ACHN (cell line): Measurements from ENCODE around the gene PPP1R12A.
"Not testable (repeated sequence)": the region's sequence is repeated elsewhere in the genome, so short reads cannot be mapped to it uniquely, and the experiment has no call there.

ENCODE experiments used
- DNase-seq: peaks from one replicate; pipeline ENCODE4 v3.0.0-alpha.2; 2015
- in situ Hi-C: cut with HindIII; loops from 2 replicates; pipeline ENCODE4 v1.10.0; 2017; ENCODE audit warnings: low sequenced_read_pairs, low pct_ligation_motif_present, low pct_unique_long_range_greater_than_20kb

PPP1R12A gene

GRCh38 chr12:79908366-79908765 is 26.5 kb downstream of the PPP1R12A start:
- in situ Hi-C loops: no loop called here
- no peak for DNase-seq

- DNase-seq: no peak
- in situ Hi-C loops: no loop called here
Observed at GRCh38 chr12:79901506-79901905, 33.4 kb downstream of the PPP1R12A start.

GRCh38 chr12:79900951-79901350 is 33.9 kb downstream of the PPP1R12A start:
- in situ Hi-C loops: no loop called here
- no peak for DNase-seq

DNA sequence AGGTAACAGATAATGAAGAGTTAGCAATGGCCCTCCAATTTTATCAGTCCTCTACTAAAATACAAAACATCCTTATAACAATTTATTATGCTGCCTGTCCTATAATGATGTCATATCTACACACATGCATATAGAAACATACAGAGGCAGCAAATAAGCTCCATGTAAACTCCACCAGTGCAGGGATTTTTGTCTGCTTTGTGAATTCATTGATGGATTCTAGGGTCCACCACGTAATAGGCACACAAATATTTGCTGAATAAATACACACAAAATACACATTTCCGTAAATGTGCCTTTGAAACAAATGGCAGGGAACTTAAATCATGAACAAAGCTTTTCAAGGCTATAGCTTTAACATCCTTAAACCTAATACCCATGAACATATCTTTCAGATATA is 34.7 kb downstream of the PPP1R12A start:
- in situ Hi-C loops: no loop called here
- DNase-seq: no peak

DNA sequence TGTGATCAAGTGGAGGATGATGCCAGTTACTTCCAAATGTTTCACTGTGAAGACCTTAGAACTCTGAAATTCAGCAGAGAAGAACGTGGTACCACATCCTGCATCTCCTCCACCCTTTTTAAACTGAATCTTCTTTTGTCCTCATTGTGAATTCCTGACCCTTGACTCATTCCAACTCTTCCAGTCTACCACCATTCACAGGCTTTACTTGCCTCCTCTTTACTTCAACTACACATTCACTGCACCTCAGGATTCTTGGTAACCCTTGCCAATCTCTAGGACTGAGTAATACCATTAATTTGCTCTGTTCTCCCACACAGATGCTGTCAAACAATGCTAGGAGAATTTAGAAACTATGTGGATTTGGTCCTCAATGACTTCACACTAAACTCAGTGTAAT is 37.3 kb downstream of the PPP1R12A start:
- in situ Hi-C loops: no loop called here
- peak; percentile 97 for DNase-seq

DNA sequence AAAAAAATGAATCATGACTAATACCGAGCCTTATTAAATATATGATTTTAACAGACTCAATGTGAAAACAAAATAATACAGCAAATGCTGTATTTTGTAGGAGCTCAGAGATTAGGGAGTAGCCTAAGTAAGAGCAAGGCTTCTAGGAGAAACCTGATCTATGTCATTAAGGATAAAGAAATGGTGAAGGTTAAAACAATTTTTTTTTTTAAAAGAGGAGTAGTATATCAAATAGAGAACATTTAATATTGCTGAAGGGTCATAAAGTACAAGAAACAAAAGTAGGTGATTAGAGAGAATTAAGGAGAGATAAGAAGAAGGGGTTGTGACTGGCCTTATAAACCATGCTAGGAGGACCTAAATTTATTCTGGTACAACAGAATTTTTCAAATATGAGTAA is 39.1 kb downstream of the PPP1R12A start:
- in situ Hi-C loops: no loop called here
- no peak for DNase-seq

DNA sequence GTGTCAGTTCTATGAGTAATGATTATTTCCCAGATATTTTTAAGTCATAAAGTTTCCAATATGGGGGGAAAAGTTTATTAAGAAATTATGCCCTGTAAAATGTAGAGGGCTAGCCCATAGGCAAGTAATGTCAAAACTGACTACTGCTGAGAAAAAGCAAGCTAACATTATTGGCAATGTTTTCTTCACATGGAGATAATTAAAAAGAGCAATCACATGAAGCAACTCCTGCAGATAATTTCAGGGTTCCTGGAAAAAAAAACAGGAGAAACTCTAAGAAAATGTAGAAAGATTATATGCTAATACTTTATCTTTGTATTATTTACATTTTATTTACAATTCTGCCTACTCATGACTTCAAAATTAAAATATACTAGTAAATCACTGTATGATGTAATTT is 39.8 kb downstream of the PPP1R12A start:
- DNase-seq: no peak
- in situ Hi-C loops: no loop called here

GRCh38 chr12:79891506-79892162 is 43.3 kb downstream of the PPP1R12A start:
- DNase-seq: no peak
- in situ Hi-C loops: no loop called here

DNA sequence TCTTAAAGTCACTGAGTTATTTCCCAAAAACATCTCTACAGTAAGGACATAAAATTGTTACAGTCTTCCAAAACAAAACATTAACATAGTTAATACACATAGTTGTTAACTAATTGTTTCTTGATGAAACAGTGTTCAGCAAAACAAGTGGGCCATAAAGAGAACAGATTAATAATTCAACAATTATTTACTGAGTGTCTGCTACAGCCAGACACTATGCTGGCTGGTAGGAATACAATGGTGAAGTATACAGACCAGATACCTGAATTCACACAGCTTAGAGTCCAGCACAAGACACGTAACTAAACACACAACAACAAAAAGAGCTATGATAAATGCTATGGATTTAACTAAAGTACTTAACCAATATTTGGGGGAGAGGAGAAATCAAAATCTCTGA is 47.0 kb downstream of the PPP1R12A start:
- in situ Hi-C loops: no loop called here
- no peak for DNase-seq

DNA sequence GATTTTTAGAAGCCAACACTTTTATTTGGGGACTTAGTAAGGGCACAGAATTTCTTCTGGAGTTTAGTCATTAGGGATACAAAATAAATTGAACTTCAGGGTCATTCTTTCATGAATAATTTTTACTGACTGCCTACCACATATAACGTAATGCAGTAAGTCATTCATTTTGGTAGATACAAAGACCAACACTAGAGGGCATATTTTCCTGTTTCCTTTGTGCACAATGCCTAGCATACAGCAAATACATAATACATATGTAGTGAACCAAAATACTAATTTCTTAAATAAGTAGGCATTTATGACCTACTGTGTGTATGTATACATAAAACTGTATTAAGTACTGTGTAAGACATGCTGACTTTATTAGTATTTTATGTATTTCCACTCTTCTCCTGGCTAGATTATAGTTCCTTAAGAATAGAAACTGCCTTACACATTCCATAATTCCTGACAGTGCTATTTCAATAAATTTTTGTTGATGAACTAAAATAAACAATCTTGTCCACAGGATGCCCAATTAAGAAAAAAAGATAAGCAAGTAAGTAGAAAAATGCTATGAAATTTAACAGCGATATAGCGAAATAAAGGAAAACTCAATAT is 47.9 kb downstream of the PPP1R12A start:
- in situ Hi-C loops: no loop called here
- peak; percentile 80 for DNase-seq

- no peak for DNase-seq
- in situ Hi-C loops: no loop called here
Observed at GRCh38 chr12:79885911-79886490, 48.9 kb downstream of the PPP1R12A start.

DNA sequence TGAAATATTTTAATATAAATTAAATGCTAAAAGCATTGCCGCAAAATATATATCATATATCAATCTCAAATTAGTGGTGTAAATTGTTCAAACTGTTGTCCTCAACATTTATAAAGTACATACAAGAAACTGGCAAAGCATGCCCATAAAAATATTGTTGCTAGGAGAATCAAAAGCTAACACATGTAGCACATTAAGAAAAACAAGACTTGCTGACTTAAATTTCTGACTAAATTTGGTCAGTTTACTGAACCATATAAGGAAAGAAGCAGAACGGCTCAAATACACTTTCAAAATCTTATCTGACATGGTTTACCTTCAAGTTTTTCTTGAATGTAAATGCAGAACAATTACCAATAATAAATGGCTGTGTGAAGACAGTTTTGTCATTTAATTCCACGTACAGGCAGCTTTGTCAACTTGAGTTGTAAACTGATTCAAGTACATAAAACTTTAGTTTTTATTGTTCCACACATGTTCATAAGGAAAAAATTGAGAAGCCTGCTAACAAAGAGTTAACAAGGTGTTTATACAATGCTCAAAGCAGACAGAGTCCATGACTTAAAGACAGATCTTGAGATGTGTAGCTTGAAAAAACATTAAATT is 50.4 kb downstream of the PPP1R12A start:
- in situ Hi-C loops: no loop called here
- DNase-seq: no peak

DNA sequence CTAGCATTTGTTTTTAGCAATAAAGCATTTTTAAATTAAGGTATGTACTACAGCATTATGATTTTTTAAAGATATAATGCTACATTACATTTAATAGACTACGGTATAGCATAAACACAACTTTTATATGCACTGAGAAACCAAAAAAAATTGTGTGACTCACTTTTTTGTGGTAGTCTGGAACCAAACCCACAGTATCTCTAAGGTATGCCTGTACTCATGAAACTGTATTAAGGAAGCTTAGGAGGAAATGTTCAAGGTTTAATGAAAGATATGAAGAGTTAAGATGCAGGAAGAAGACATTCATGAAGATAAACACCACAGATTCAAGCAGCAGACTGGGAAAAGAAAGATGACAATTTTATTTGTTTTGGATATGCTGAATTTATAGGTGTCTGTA is 51.7 kb downstream of the PPP1R12A start:
- DNase-seq: no peak
- in situ Hi-C loops: no loop called here

DNA sequence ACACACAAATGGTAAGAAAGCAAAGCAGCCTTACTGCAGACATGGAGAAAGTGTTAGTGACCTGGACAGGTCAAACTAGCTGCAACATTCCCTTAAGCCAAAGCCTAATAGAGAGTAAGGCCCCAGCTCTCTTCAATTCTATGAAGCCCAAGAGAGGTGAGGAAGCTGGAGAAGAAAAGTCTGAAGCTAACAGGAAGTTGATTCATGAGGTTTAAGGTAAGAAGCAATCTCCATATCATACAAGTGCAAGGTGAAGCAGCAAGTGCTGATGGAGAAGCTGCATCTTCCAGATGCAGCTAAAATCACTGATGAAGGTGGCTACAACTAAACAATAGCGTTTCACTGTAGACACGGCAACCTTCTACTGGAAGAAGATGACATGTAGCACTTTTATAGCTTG is 53.5 kb downstream of the PPP1R12A start:
- DNase-seq: no peak
- in situ Hi-C loops: no loop called here

DNA sequence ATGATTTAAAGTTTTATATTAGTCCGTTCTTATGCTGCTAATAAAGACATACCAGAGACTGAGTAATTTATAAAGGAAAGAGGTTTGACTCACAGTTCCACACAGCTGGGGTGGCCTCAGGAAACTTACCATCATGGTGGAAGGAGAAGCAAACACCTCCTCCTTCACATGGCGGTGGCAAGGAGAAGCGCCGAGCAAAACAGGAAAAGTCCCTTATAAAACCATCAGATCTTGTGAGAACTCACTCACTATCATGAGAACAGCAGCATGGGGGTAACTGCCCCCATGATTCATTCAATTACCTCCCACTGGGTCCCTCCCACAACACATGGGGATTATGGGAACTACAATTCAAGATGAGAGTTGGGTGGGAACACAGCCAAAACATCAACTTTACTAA is 56.4 kb downstream of the PPP1R12A start:
- in situ Hi-C loops, DNase-seq: not testable (repeated sequence)

DNA sequence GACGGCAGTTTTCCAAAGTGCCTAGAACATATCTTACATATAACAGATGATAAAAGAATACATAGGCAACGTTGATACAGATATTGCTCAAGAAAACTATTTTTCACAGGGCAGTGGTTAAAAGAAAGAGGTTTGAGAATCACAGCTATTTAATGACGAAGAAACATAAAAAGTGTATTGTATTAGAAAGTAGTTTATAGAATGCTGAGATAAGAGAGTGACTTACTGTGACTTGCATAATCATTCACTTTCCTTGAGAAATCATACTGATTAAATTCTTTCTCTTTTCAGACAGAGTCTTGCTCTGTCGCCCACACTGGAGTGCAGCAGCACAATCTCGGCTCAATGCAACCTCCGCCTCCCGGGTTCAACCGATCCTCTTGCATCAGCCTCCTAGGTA is 57.7 kb downstream of the PPP1R12A start:
- in situ Hi-C loops: no loop called here
- DNase-seq: no peak

DNA sequence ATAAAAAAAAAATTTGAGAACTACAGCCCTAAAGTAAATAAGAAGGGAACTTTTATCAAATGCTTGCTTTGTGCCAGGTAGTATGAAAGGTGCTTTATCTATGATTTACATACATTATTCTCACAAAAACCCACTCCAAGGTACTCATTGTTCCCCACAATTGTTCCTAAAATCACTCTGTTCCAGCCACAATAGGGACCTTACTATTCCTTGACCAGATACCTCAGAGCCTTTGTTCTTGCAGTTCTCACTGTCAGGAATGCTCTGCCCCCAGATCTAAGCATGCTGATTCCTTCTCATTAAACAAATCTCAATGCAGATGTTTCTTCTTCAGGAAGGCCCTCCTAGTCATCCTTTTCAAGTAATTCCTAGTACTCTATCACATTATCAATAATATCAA is 60.2 kb downstream of the PPP1R12A start:
- DNase-seq: no peak
- in situ Hi-C loops: no loop called here

GRCh38 chr12:79873201-79873600 is 61.7 kb downstream of the PPP1R12A start:
- in situ Hi-C loops: no loop called here

DNA sequence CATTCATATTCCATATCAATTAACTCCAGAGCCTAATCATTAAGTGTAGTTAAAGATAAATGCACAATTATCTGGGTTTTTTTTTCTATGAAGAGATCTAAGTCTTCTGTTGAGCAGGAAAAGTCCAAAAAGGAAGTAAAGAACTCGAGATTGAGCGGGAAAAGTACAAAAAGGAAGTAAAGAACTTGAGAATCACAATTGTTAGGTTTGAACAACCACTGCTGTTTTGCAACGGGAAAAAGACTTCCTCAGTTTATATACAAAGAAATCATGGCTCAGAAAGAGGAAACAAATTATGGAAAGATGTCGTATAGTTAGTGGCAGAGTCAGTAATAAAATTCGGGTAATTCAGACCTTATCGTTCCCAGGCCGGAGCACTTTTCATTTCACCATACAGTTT is 63.3 kb downstream of the PPP1R12A start:
- no peak for DNase-seq
- in situ Hi-C loops: no loop called here

More at GRCh38 chr12:79873201-79873600, 61.7 kb downstream of the PPP1R12A start:
- no peak for DNase-seq

- in situ Hi-C loops: no loop called here
- no peak for DNase-seq
Observed at GRCh38 chr12:79870916-79871315, 64.0 kb downstream of the PPP1R12A start.
